ENCODE data around the gene ABCA9.

DNA sequence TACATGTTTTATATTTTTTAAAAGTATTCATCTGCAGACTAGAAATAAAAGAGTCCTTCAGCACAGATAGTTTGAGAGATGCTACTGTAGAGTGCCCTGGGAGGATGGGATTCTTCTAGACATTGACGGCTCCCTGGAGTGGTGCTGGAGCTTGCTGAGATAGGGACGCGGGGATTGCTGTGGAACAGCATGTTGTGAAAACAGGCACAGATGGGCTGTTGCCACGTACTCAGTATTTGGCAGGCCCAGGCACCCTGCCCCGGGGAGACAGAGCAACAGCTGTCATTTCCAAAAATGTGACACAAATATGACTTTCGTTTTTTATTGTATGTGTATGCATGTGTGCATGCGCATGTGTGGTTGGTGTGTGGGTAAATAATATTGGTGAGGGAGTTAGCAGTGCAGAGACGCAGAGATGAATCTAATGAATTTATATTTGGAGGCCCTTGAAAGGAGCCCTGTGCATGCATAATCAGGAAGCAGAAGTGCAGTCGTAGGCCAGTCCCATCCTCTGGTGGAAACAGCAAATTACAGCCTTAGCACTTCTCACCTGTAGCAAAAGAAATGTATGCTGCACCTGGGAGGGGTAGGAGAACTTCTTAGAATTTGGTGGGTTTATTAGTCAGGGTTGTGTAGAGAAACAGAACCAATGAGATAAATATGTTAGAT is 99.4 kb downstream of the ABCA9 start:
- TF ChIP-seq, protein P1, sequence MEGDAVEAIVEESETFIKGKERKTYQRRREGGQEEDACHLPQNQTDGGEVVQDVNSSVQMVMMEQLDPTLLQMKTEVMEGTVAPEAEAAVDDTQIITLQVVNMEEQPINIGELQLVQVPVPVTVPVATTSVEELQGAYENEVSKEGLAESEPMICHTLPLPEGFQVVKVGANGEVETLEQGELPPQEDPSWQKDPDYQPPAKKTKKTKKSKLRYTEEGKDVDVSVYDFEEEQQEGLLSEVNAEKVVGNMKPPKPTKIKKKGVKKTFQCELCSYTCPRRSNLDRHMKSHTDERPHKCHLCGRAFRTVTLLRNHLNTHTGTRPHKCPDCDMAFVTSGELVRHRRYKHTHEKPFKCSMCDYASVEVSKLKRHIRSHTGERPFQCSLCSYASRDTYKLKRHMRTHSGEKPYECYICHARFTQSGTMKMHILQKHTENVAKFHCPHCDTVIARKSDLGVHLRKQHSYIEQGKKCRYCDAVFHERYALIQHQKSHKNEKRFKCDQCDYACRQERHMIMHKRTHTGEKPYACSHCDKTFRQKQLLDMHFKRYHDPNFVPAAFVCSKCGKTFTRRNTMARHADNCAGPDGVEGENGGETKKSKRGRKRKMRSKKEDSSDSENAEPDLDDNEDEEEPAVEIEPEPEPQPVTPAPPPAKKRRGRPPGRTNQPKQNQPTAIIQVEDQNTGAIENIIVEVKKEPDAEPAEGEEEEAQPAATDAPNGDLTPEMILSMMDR (IDR thresholded peaks at IDR 0.05) = no peak
- no peak for TF ChIP-seq POLR2A (IDR thresholded peaks at IDR 0.05)
- no peak for TF ChIP-seq POLR2AphosphoS5 (IDR thresholded peaks at IDR 0.05)

All from transverse colon (tissue), 4 donors.